Smooth muscle cell (in vitro differentiated cells): ENCODE measurements around the gene BLACAT1. TPM values are rescaled to one million over a fixed set of nuclear protein-coding genes. Genes with fewer than 3 reads are reported as not detected.

ENCODE experiments used
- DNase-seq: peaks from one replicate; lab custom pipeline; 2025; ENCODE audit not compliant: unreplicated experiment; lab: John Stamatoyannopoulos, UW
- H2AFZ ChIP-seq: fragments of 200-600 bp; sonication (generic); 2 replicates; pipeline ENCODE4 v1.6.0; 2016; ENCODE audit warnings: antibody characterized with exemption, low read depth, mild to moderate bottlenecking
- H3F3A ChIP-seq: fragments of 200-600 bp; sonication (generic); 2 replicates; pipeline ENCODE4 v1.6.0; 2017; ENCODE audit warnings: antibody characterized with exemption, low read depth
- H3K27ac ChIP-seq: fragments of 200-600 bp; sonication (generic); 2 replicates; pipeline ENCODE4 v1.5.1; 2016; ENCODE audit warnings: low read depth, mild to moderate bottlenecking
- H3K27me3 ChIP-seq: fragments of 200-600 bp; sonication (generic); 2 replicates; pipeline ENCODE4 v1.6.1; 2016; ENCODE audit warnings: low read depth, mild to moderate bottlenecking
- H3K36me3 ChIP-seq: fragments of 200-600 bp; sonication (generic); 2 replicates; pipeline ENCODE4 v1.5.1; 2016; ENCODE audit warnings: low read depth
- H3K4me1 ChIP-seq: fragments of 200-600 bp; sonication (generic); 2 replicates; pipeline ENCODE4 v1.5.1; 2016; ENCODE audit warnings: low read depth
- H3K4me2 ChIP-seq: fragments of 200-600 bp; sonication (generic); 2 replicates; pipeline ENCODE4 v1.6.0; 2016; ENCODE audit warnings: mild to moderate bottlenecking
- H3K4me3 ChIP-seq: fragments of 200-600 bp; sonication (generic); 2 replicates; pipeline ENCODE4 v1.5.1; 2016; ENCODE audit warnings: mild to moderate bottlenecking
- H3K79me2 ChIP-seq: fragments of 200-600 bp; sonication (generic); 2 replicates; pipeline ENCODE4 v1.6.0; 2016; ENCODE audit warnings: low read depth, mild to moderate bottlenecking
- H3K9ac ChIP-seq: fragments of 200-600 bp; sonication (generic); 2 replicates; pipeline ENCODE4 v1.6.0; 2016; ENCODE audit warnings: low read depth
- H3K9me3 ChIP-seq: fragments of 200-600 bp; sonication (generic); replicated peaks from 2 replicates; pipeline ENCODE4 v1.5.1; 2016; ENCODE audit warnings: low read depth
- H4K20me1 ChIP-seq: fragments of 200-600 bp; sonication (generic); 2 replicates; pipeline ENCODE4 v1.6.0; 2016; ENCODE audit warnings: low read depth
- CTCF ChIP-seq: fragments of 200-600 bp; sonication (generic); IDR thresholded peaks from 2 replicates; pipeline ENCODE4 v1.5.1; 2017; ENCODE audit warnings: borderline replicate concordance, mild to moderate bottlenecking, antibody characterized with exemption; ENCODE audit not compliant: insufficient read depth, poor library complexity, severe bottlenecking
- WGBS: methylation state at CpG from one replicate; pipeline ENCODE4 v1.1.7; 2016; ENCODE audit warnings: low lambda C conversion rate; 5-methylcytosine and 5-hydroxymethylcytosine counted together
- polyA plus RNA-seq: library from polyadenylated mRNA; unstranded; fragments of >200 nt; fragmentation: Nextera tagmentation; extraction: Ambion mirVana; gene quantifications from 2 replicates; pipeline ENCODE4 v1.2.1, GENCODE V29; 2016
- total RNA-seq: library from RNA; depleted of rRNA; stranded (reverse); fragments of >200 nt; gene quantifications from 2 replicates; pipeline ENCODE4 v1.2.3, GENCODE V29; 2014

BLACAT1 gene
- total and polyA plus RNA-seq, 2 experiments from 2014 or later, result 0.72 to 3.9 TPM

- peaks cover 8% of the 10 kb centered on the region for H3K79me2 ChIP-seq
- peaks cover 52% of the 10 kb centered on the region for H3K4me1 ChIP-seq
- H3K9me3 ChIP-seq, result no peaks in the 10 kb centered on the region
- TF ChIP-seq CTCF, result no peak
- H3K36me3 ChIP-seq, result no peaks in the 10 kb centered on the region
- H4K20me1 ChIP-seq, result no peaks in the 10 kb centered on the region
- no peaks in the 10 kb centered on the region for H3F3A ChIP-seq
- no peak for DNase-seq
- H3K4me3 ChIP-seq, result no peak overlapping the region
- peaks cover 59% of the 10 kb centered on the region for H3K27me3 ChIP-seq
- H3K27ac ChIP-seq, result no peak overlapping the region
- no peak overlapping the region for H3K9ac ChIP-seq
- H3K4me2 ChIP-seq, result no peak overlapping the region
- 75% methylated on average over 3 of the region's 3 CpGs for WGBS
- no peak overlapping the region for H2AFZ ChIP-seq
These were observed 2.4 kb downstream of the BLACAT1 start for GRCh38 chr1:205453466-205453865.

DNA sequence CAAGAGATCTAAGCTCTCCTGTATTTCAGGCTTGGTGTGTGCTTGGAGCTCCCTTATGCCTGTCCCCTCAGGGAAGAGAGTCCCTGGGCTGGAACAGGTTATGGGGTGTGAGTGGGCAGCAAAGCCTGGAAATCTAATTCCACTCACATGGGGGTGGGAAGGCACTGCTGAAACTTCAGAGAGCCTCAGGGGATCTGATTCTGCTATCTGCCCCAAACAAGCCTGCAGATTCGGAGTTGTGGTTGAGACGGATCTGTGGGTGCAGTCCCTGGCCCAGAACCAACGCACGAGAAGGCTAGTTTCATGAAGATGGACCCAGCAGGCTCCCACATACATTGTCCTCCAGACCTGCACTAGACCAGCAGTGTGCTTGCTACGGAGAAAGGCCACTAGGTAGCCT, 2.9 kb downstream of the BLACAT1 start:
- peaks cover 58% of the 10 kb centered on the region for H3K4me1 ChIP-seq
- H3K36me3 ChIP-seq, result no peaks in the 10 kb centered on the region
- WGBS, result 72% methylated on average over 5 of the region's 5 CpGs
- H3K27ac ChIP-seq, result no peak overlapping the region
- H3K79me2 ChIP-seq, result peaks cover 13% of the 10 kb centered on the region
- no peaks in the 10 kb centered on the region for H3F3A ChIP-seq
- TF ChIP-seq CTCF, result no peak
- H2AFZ ChIP-seq, result no peak overlapping the region
- peaks cover 54% of the 10 kb centered on the region for H3K27me3 ChIP-seq
- no peak overlapping the region for H3K4me3 ChIP-seq
- no peak overlapping the region for H3K9ac ChIP-seq
- no peaks in the 10 kb centered on the region for H3K9me3 ChIP-seq
- DNase-seq, result no peak
- H3K4me2 ChIP-seq, result no peak overlapping the region
- no peaks in the 10 kb centered on the region for H4K20me1 ChIP-seq

DNA sequence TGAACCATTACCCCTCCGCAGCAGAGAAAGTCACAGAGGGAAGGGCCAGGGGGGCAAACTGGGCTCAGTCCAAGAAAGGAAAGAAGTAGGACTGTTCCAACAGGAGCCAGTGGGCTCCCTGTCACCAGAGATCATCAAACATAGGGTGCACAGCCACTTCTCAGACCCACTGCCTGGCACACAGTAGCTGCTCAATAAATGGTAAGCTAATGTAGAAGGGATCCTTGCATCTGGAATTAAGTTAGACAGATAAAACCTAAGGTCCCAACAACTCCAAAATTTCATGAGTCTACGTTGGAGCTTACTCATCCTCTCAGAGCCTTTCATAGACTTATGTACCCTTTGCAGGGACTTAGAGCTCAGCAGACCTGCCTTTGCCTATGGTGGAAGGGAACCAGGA, 3.5 kb downstream of the BLACAT1 start:
- Histone ChIP-seq H3K79me2 (peaks cover 16% of the 10 kb centered on the region), H4K20me1 (no peaks in the 10 kb centered on the region), H3K9ac (no peak overlapping the region), H3K27ac (no peak overlapping the region), H3K36me3 (no peaks in the 10 kb centered on the region), H3K27me3 (peaks cover 48% of the 10 kb centered on the region), H3K9me3 (no peaks in the 10 kb centered on the region), H3K4me2 (no peak overlapping the region), H2AFZ (no peak overlapping the region), H3K4me1 (peaks cover 63% of the 10 kb centered on the region), H3K4me3 (no peak overlapping the region), H3F3A (no peaks in the 10 kb centered on the region)
- no peak for TF ChIP-seq CTCF
- no peak for DNase-seq
- 60% methylated on average over 2 of the region's 2 CpGs for WGBS

DNA sequence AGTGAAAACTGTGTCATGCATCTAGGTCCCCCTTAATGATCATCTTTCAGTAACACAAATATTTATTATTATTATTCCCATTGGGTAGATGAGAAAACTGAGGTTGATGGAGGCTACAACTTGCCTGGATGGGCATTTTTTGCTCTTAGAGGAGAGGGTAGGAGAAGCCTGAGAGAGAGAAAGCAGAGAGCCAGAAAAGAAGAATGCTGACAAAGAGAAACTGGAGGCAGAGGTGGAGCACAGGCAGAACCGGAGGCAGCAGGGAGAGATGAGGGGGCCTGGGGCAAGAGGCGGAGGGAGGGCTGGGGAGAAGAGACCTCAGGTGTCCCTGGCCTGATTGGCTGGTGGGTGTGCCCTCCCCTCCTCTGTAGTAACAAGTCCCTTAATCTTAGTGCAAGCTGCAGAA, 4.1 kb downstream of the BLACAT1 start:
- DNase-seq, result no peak
- Histone ChIP-seq H3K27ac (peak overlapping the region; percentile 76), H3F3A (peaks cover 3% of the 10 kb centered on the region), H3K4me2 (no peak overlapping the region), H2AFZ (no peak overlapping the region), H3K9ac (no peak overlapping the region), H3K79me2 (peaks cover 16% of the 10 kb centered on the region), H3K4me1 (peaks cover 69% of the 10 kb centered on the region), H3K27me3 (peaks cover 42% of the 10 kb centered on the region), H3K36me3 (no peaks in the 10 kb centered on the region), H3K4me3 (no peak overlapping the region), H3K9me3 (no peaks in the 10 kb centered on the region), H4K20me1 (peaks cover 3% of the 10 kb centered on the region)
- 30% methylated on average over 2 of the region's 2 CpGs for WGBS
- TF ChIP-seq CTCF, result no peak
